Measurements from ENCODE around the gene MTERF1. TPM values are rescaled to one million over a fixed set of nuclear protein-coding genes. Genes with fewer than 3 reads are reported as not detected.

MTERF1 gene
- 5.1 and 8.1 TPM in 2 replicates for total RNA-seq

DNA sequence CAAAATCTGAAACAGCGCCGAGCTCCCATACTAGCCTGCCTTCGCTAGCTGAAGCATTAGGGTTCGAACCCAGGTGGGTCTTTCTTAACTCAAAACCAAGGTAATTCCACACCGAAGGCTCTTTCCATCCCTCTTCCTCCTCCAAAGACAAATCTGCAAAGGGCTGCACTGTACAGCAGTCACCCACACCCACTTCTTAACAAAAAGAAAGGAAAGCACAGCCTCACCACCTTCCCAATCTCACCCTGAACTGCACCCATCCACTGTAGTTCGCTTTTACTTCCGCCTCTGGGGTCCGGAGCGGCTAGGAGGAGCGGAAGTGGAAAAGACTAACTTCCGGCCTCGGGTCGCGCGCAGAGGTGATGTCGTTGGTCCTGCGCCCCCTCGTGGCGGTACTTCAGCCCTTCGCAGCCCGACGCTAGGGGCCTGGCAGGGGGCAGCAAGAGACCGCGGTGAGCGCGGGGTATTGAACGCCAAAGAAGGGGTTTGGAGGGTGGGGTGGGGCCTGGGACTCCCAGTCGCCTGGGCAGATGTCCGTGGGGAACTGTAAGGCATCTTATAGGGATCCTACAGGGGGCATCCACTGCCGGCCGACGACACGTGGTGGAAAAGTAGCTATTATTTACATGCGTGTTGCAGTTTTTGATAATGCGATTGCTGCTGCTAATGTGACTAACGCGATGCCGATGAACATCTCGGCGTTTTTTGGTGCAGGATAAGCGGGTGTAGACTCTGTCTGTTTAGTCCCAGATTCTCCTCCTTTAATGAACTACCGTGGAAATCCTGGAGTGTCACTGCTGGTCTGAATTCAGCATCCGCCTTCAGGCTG lies at the start of gene MTERF1:
Gene MTERF1 (minus strand): TSS at position 290 of the 829 bp plus-strand sequence. CDS start 619 bp downstream, outside the sequence.

Other genes with a start within 250 kb of the MTERF1 start
- gene AKAP9, start 60.2 kb upstream of the MTERF1 start, total RNA-seq = 10.5 and 18.7 TPM in 2 replicates